DMS53 (cell line): ENCODE measurements around the gene SYNE1.

Experiments
- DNase-seq: peaks from one replicate; lab custom pipeline; 2025; lab: John Stamatoyannopoulos, UW

Gene SYNE1

GRCh38 chr6:152273638-152274037 is 363.5 kb downstream of the SYNE1 start:
- peak; percentile 23 for DNase-seq

- no peak for DNase-seq
These were observed 364.2 kb downstream of the SYNE1 start for GRCh38 chr6:152273002-152273401.

- no peak for DNase-seq
These were observed 364.7 kb downstream of the SYNE1 start for GRCh38 chr6:152272486-152272885.

GRCh38 chr6:152271776-152272464 is 365.2 kb downstream of the SYNE1 start:
- no peak for DNase-seq

GRCh38 chr6:152270301-152270925 is 366.7 kb downstream of the SYNE1 start:
- no peak for DNase-seq

- DNase-seq = no peak
These were observed 368.2 kb downstream of the SYNE1 start for GRCh38 chr6:152268846-152269442.

GRCh38 chr6:152267967-152268845 is 369.0 kb downstream of the SYNE1 start:
- DNase-seq = peak; percentile 73

- DNase-seq = no peak
These were observed 371.5 kb downstream of the SYNE1 start for GRCh38 chr6:152265651-152266050.

GRCh38 chr6:152263582-152263981 is 373.6 kb downstream of the SYNE1 start:
- DNase-seq = no peak

GRCh38 chr6:152261179-152261578 is 376.0 kb downstream of the SYNE1 start:
- DNase-seq = no peak

- DNase-seq = no peak
These were observed 377.9 kb downstream of the SYNE1 start for GRCh38 chr6:152259234-152259633.

- no peak for DNase-seq
These were observed 379.6 kb downstream of the SYNE1 start for GRCh38 chr6:152257581-152257980.

- no peak for DNase-seq
These were observed 387.0 kb downstream of the SYNE1 start for GRCh38 chr6:152250127-152250526.

GRCh38 chr6:152248980-152249379 is 388.2 kb downstream of the SYNE1 start:
- peak; percentile 53 for DNase-seq

- no peak for DNase-seq
These were observed 390.4 kb downstream of the SYNE1 start for GRCh38 chr6:152246554-152247337.

- DNase-seq = no peak
These were observed 392.0 kb downstream of the SYNE1 start for GRCh38 chr6:152244998-152245630.

GRCh38 chr6:152241013-152241766 is 396.0 kb downstream of the SYNE1 start:
- DNase-seq = no peak

GRCh38 chr6:152240436-152240835 is 396.7 kb downstream of the SYNE1 start:
- no peak for DNase-seq

GRCh38 chr6:152236370-152237097 is 400.6 kb downstream of the SYNE1 start:
- DNase-seq = no peak
